ENCODE data around the gene ZBBX. TPM values are rescaled to one million over a fixed set of nuclear protein-coding genes. Genes with fewer than 3 reads are reported as not detected.
"Not testable (repeated sequence)": the region's sequence is repeated elsewhere in the genome, so short reads cannot be mapped to it uniquely, and the experiment has no call there.

ZBBX gene, protein sequence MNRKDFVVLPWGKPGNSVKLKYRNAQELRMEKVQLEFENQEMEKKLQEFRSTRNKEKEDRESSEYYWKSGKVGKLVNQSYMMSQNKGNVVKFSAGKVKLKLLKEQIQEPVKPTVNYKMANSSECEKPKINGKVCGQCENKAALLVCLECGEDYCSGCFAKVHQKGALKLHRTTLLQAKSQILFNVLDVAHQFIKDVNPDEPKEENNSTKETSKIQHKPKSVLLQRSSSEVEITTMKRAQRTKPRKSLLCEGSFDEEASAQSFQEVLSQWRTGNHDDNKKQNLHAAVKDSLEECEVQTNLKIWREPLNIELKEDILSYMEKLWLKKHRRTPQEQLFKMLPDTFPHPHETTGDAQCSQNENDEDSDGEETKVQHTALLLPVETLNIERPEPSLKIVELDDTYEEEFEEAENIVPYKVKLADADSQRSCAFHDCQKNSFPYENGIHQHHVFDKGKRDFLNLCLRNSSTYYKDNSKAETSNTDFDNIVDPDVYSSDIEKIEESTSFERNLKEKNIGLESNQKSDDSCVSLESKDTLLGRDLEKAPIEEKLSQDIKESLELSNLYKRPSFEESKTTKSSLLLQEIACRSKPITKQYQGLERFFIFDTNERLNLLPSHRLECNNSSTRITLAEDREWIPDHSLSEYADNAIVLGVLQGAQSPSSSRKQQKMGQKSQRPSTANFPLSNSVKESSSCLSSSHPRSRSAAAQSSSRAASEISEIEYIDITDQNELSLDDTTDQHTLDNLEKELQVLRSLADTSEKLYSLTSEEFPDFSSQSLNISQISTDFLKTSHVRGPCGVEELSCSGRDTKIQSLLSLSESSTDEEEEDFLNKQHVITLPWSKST
- total RNA-seq = 1 to 10 TPM in 3 of 4 donors, under 1 TPM in 1; 0.52 to 8.8 (median 1.9) TPM

- H3K27ac ChIP-seq = no peak within 1 kb of the TSS
- peak within 1 kb of the TSS in 1 of 2 donors; percentile 9 for H3K4me3 ChIP-seq
- H3K9me3 ChIP-seq = no peaks in the 10 kb centered on the region
- H3K36me3 ChIP-seq = no peaks in the 10 kb centered on the region
- intact Hi-C loops (cut with DNase I; ENCODE audit: low total_unique reads) = no loop called here
- TF ChIP-seq CTCF (IDR thresholded peaks at IDR 0.05) = peak; percentile 45 to 67 (median 58)
- TF ChIP-seq POLR2A (IDR thresholded peaks at IDR 0.05) = no peak
- no peaks in the 10 kb centered on the region for H3K27me3 ChIP-seq
- DNase-seq = peak; percentile 45 to 66
- no peaks in the 10 kb centered on the region for H3K4me1 ChIP-seq
These were observed at the start of gene ZBBX for GRCh38 chr3:167380004-167380689. ZBBX (minus strand) TSS chr3:167380297; CDS start chr3:167372901, 7,396 bp downstream.

DNA sequence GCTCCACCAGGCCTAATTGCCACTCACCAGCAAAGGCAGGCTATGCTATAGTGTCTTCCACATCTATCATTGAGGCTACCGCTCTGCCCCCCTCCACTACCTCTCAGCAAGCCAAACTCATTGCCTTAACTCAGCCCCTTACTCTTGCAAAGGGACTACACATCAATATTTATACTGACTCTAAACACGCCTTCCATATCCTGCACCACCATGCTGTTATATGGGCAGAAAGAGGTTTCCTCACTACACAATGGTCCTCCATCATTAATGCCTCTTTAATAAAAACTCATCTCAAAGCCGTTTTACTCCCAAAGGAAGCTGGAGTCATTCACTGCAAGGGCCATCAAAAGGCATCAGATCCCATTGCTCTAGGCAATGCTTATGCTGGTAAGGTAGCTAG is 46.9 kb upstream of the ZBBX start:
- DNase-seq; H3K27me3 ChIP-seq; intact Hi-C loops (cut with DNase I; ENCODE audit: low total_unique reads): not testable (repeated sequence)

DNA sequence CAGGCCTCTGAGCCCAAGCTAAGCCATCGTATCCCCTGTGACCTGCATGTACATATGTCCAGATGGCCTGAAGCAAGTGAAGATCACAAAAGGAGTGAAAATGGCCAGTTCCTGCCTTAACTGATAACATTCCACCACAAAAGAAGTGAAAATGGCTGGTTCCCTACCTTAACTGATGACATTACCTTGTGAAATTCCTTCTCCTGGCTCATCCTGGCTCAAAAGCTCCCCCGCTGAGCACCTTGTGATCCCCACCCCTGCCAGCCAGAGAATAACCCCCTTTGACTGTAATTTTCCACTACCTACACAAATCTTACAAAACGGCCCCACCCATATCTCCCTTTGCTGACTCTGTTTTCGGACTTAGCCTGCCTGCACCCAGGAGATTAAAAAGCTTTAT is 42.3 kb upstream of the ZBBX start:
- not testable (repeated sequence) for H3K27me3 ChIP-seq

More for the DNA sequence above, 46.9 kb upstream of the ZBBX start:
- H3K4me3 ChIP-seq, H3K9me3 ChIP-seq, H3K4me1 ChIP-seq, H3K36me3 ChIP-seq, H3K27ac ChIP-seq: not testable (repeated sequence)

DNA sequence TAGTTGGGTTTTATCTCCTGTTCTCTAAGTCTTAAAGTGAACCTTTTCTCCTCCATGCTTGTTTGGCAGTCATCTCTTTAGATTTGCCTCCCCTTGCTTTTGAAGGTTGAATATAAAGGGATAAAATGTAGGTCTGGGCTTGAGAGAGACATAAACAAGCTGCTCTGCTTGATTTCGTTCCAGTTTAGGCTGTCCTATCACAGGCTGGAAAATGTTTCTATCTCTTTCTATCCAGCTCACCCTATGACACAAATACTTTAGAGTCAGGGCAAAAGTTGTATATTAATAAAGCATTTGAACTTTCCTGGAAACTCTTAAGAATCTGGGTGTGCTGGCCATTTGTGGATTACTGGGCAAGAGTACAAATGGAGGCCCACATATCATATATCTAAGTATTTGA is 29.5 kb upstream of the ZBBX start:
- no peak for DNase-seq
- H3K9me3 ChIP-seq = no peaks in the 10 kb centered on the region
- intact Hi-C loops (cut with DNase I; ENCODE audit: low total_unique reads) = no loop called here
- no peaks in the 10 kb centered on the region for H3K27me3 ChIP-seq
- no peak overlapping the region for H3K4me3 ChIP-seq
- no peaks in the 10 kb centered on the region for H3K36me3 ChIP-seq
- no peak overlapping the region for H3K27ac ChIP-seq
- no peaks in the 10 kb centered on the region for H3K4me1 ChIP-seq
- TF ChIP-seq POLR2A (IDR thresholded peaks at IDR 0.05) (no peak), CTCF (IDR thresholded peaks at IDR 0.05) (no peak)

More for the DNA sequence above, 42.3 kb upstream of the ZBBX start:
- intact Hi-C loops (cut with DNase I; ENCODE audit: low total_unique reads); H3K27ac ChIP-seq; H3K4me3 ChIP-seq; H3K9me3 ChIP-seq; DNase-seq; H3K36me3 ChIP-seq; H3K4me1 ChIP-seq: not testable (repeated sequence)

DNA sequence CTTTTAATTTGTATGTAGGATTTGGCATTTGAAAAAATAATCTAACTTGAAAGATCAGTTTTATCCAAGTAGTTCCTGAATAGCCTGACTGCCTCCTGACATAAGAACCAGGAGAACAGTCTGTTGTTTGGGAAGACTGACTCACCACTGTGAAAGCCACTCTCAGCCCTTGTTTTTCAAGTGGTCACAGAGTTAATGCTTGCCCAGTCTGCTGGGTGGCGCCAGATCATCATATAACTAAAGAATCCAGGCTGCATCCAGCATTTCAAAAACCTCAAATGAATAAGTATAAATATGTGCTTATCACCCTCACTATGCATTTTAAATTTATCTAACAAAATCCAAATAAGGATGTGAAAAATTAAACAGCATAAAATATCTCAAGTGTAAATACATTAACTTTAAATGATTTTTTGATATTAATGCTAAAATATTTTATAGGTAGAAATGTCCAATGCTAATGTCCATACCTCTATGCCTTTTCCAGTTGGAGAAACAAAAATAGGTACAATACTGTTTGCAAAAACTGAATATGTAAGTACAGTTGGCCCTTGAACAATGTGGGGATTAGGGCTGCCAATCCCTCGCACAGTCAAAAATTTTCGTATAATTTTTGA is 26.9 kb upstream of the ZBBX start:
- no peaks in the 10 kb centered on the region for H3K36me3 ChIP-seq
- no peak overlapping the region for H3K27ac ChIP-seq
- no peaks in the 10 kb centered on the region for H3K9me3 ChIP-seq
- TF ChIP-seq CTCF (IDR thresholded peaks at IDR 0.05) (peak in 1 of 4 experiments; percentile 22), POLR2A (IDR thresholded peaks at IDR 0.05) (no peak)
- intact Hi-C loops (cut with DNase I; ENCODE audit: low total_unique reads) = no loop called here
- H3K27me3 ChIP-seq = no peaks in the 10 kb centered on the region
- DNase-seq = no peak
- no peak overlapping the region for H3K4me3 ChIP-seq
- H3K4me1 ChIP-seq = no peaks in the 10 kb centered on the region
